Epithelial cell of proximal tubule (primary cell): ENCODE results near the gene DNMBP. TPM values are rescaled to one million over a fixed set of nuclear protein-coding genes. Genes with fewer than 3 reads are reported as not detected.

Experiments
- DNase-seq: peaks from one replicate; pipeline ENCODE4 v3.0.0-alpha.2; 2011; ENCODE audit warnings: low read depth
- H3K4me3 ChIP-seq: 2 replicates; pipeline ENCODE4 v1.5.1; 2011; ENCODE audit warnings: low read depth, mild to moderate bottlenecking, low read length
- total RNA-seq: library from RNA; depleted of rRNA; stranded (reverse); fragments of >200 nt; gene quantifications from 2 replicates; pipeline ENCODE4 v1.2.3, GENCODE V29; 2015
- TF ChIP-seq, protein P1 (sequence below): conservative IDR thresholded peaks from 2 replicates; pipeline ENCODE4 v1.5.1; 2012; ENCODE audit warnings: low read depth, mild to moderate bottlenecking, low read length

DNMBP gene
- total RNA-seq, 1 donor from 2014 or later, result 20.5 TPM

DNA sequence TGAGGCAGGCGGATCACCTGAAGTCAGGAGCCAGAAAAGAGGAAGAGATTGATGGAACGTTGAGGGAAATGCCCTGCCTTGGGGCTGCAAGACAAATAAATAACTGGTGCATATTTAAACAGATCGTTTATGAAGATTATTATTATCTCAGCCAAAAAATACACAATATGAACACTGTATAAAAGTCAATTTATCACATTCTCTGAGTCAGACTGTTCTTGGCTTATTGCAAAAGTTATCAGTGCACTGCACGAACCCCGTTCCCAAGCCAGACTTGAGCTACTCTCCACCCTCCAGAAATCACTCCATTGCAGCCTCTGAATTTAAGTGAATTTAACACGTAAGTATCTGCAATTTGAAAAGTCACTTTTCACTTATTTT is 1.6 kb downstream of the DNMBP start:
- no peak for DNase-seq
- H3K4me3 ChIP-seq, result peak overlapping the region; percentile 83
- TF ChIP-seq, protein P1, sequence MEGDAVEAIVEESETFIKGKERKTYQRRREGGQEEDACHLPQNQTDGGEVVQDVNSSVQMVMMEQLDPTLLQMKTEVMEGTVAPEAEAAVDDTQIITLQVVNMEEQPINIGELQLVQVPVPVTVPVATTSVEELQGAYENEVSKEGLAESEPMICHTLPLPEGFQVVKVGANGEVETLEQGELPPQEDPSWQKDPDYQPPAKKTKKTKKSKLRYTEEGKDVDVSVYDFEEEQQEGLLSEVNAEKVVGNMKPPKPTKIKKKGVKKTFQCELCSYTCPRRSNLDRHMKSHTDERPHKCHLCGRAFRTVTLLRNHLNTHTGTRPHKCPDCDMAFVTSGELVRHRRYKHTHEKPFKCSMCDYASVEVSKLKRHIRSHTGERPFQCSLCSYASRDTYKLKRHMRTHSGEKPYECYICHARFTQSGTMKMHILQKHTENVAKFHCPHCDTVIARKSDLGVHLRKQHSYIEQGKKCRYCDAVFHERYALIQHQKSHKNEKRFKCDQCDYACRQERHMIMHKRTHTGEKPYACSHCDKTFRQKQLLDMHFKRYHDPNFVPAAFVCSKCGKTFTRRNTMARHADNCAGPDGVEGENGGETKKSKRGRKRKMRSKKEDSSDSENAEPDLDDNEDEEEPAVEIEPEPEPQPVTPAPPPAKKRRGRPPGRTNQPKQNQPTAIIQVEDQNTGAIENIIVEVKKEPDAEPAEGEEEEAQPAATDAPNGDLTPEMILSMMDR, result no peak

DNA sequence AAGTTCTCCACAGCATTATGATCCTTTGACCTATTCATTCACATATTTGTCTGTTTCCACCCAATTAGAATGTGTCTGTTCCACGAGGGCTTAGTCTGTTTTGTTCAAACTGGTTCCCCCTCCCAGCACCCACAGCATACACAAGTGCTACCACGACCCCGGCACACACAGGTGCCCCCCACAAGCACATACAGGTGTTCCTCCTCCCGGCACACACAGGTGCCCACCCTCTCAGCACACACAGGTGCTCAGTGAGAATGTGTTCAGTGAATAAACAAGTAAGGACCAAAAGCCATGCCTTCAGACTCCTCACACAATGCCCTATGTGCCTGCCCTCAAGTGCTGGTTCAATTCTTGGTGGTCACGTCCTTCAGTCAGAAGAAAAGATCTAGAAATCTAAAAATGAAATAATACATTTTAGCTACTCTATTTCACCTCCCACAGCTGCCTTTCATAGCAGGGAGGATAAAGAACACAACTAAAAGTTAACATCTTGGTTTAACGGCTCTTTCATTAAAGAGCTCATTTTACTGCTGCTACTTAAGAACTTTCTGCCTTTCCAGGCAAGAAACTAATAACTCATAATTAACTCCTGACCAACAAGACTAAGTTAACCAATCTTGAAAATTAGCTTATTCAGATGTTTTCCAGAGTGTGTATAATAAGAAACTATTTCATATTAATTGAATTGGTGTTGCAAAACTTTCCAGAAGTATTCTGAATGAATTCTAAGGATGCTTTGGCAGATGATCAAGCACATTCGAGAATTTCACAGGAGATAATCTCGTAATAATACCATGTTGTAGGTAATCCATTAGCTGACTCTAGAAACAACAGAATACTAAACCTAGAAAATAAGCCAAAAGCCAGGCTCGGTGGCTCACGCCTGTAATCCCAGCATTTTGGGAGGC is 2.3 kb downstream of the DNMBP start:
- peak overlapping the region; percentile 83 for H3K4me3 ChIP-seq
- DNase-seq, result no peak
- TF ChIP-seq, protein P1, result no peak

- peak overlapping the region; percentile 31 for H3K4me3 ChIP-seq
- peak; percentile 85 for DNase-seq
- TF ChIP-seq, protein P1, result no peak
Observed at GRCh38 chr10:100006243-100006886, 3.4 kb downstream of the DNMBP start.

DNA sequence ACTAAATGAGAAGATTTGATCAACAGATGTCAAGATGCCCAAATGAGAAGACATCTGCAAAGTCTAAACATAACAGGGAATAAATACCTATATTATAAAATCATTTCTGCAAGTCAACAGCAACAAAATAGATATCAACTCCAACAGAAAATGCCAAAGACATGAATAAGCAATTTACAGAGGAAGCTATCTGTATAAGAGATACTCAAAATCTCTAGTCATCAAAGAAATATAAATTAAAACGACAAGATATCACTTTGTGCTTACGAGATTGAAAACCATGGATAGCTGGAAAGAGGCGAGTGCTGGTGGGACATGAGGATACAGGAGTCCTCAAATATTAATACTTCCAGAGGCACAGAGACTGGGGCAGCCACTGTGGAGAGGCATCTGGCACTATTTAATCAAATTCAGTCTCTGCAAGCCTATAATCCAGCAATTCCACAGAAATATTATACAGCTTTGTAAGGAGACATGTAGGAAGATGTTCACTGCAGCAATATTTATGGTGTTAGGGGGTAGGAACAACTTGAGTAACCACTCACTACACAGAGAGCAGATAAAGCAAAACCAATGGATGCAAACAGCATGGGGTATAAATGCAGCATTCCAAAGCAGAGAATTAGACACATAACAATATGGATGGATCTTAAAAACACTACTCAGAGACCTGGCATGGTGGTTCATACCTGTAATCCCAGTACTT is 4.8 kb downstream of the DNMBP start:
- H3K4me3 ChIP-seq, result no peak overlapping the region
- TF ChIP-seq, protein P1, result no peak
- DNase-seq, result no peak

DNA sequence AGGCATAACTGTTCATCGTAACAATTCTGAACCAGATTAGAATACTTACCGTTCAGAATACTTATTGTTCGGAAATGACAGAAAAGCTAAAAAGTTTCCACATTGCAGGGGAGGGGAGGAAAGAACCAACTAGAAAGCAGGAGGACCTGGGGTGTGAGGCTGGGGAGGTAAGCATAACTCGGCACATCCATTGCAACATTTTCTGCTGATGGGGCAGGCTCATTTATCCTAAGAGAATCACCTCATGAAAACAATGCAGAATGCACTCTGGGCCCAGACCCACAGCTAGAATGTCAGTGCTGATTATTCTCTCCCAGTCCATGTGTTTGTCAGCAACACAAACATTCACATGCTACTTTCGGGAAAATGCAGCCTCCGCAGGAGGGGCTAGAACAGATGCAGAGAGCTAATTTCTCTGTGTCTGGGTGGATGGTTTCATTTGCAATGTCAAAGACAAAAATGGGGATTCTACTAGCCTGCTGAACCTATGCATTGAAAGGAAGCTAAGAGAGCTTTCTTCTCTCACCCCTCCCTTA is 9.6 kb downstream of the DNMBP start:
- TF ChIP-seq, protein P1, result no peak
- no peak for DNase-seq
- no peak overlapping the region for H3K4me3 ChIP-seq

GRCh38 chr10:99999319-100000108 is 10.2 kb downstream of the DNMBP start:
- TF ChIP-seq, protein P1, result no peak
- DNase-seq, result no peak
- no peak overlapping the region for H3K4me3 ChIP-seq
